Activated CD8-positive, alpha-beta memory T cell treated with anti-CD3 and anti-CD28 coated beads, Interleukin-2, amount 50 U/mL, for 4 hours (primary cell): ENCODE results near the gene PDZD8.
"Not testable (repeated sequence)": the region's sequence is repeated elsewhere in the genome, so short reads cannot be mapped to it uniquely, and the experiment has no call there.

Experiments
- DNase-seq: peaks from one replicate; pipeline ENCODE4 v3.0.0-alpha.2; 2020

The PDZD8 gene

DNA sequence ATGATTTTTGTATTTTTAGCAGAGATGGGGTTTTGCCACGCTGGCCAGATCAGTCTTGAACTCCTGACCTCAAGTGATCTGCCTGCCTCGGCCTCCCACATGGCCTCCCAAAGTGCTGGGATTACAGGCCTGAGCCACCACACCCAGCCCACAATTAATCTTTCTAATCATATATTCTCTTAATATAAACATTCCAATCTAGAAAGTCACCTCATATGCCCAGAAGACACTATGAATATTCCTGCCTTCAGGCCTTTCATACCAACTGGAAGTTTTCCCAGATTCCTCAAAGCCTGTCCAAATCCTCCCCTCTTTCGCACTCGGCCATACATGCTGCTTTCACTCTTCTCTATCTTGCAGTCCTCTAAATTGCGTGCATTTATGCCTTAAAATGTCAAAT, 32.6 kb downstream of the PDZD8 start:
- DNase-seq = no peak

DNA sequence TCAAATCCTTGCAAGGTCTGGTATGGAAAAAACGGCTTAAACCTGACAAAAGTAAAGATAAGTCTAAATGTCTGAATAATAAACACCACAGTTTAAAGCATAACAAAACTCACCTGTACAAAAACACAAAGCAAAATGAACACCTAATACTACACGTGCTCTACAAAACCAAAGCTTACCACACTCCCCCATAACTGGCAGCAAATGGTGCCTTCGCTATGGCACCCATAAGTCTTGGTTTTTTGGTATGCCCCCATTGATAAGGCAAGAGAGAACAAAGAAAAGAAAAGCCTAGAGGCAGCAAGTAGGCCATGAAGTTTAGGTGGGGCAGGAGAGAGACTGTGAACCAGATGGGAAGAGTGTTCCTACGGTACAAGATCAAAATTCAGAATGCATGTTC, 34.2 kb downstream of the PDZD8 start:
- no peak for DNase-seq

DNA sequence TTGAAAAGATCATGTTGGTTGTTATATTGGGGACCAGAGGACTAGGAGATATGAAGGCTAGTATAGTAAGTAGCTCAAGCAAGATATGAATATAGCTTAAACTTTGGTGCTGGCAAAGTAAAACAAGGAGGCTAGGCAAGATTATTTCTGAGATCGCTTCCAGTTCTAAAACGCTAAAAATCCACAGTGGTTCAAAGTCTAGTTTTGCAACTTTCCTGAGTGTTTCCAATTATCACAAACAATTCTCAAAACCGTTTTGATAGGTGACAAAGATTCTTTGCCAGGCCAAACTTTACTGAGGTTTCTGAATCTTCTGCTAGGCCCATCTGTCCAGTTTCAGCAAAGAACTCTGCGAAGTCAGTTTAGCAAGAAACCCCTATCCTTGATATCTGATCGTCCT, 35.3 kb downstream of the PDZD8 start:
- DNase-seq = no peak

DNA sequence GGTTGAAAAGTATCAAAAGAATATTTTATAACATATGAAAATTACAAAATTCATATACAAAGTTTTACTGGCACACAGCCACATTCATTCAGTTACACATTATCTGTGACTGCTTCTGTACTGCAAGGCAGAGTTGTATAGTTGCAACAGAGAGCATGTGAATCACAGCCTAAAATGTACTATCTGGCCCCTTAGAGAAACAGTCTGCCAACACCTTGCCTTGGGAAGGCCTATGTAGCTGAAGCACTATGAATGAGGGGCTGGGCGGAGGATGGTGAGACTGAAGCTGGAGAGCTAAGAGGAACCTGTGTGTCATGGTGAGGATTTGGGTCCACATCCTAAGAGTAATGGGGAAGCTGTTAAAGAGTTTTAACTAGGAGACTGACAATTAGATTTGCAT, 35.7 kb downstream of the PDZD8 start:
- DNase-seq = no peak

DNA sequence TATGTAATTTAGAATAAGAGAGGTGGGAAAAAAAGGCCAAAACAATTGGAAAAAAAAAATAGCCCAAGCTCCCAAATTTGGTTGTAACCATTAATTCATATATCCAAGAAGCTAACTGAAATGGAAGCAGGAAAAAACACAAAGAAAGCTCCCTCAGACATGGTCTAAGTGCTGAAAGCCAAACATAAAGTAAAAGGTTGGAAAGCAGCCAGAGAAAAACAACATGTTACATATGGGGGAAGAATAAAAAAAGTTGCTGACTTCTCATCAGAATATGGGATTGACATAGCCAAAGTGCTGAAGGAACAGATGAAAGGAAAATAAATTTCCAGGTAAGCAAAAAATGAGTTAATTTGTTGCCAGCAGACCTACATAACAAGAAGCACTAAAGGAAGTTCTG, 40.3 kb downstream of the PDZD8 start:
- no peak for DNase-seq

DNA sequence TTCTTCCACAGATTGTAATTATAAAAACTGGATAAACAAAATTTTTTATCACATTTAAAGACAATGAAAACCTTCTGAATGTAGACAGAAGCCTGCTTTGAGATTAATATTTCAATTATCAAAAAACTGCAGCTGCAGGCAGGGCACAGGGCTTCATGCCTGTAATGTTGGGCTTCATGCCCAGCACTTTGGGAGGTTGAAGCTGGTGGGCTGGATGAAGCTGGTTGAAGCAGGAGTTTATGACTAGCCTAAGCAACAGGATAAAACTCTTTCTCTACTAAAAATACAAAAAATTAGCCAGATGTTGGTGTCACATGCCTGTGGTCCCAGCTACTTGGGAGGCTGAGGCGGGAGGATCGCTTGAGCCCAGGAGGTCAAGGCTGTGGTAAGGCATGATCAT, 41.2 kb downstream of the PDZD8 start:
- DNase-seq = no peak

DNA sequence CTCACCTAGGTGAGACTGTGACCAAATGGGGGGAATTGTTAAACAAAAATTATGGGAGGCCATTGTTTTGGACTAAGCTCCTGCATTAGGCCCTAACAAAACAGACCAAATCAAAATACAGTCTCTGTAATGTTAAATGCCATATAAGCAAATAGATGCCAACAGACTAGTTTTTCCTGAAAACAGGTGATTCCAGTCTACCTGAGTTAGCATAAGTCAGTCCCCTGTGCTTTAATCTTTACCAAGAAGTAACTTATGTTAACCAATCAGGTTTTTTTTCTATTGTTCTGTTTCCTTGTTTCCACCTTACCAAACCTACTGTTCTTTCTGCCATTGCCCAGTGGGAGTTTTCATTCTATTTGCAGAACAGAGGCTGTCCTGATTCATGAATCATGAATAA, 48.0 kb downstream of the PDZD8 start:
- DNase-seq = no peak

DNA sequence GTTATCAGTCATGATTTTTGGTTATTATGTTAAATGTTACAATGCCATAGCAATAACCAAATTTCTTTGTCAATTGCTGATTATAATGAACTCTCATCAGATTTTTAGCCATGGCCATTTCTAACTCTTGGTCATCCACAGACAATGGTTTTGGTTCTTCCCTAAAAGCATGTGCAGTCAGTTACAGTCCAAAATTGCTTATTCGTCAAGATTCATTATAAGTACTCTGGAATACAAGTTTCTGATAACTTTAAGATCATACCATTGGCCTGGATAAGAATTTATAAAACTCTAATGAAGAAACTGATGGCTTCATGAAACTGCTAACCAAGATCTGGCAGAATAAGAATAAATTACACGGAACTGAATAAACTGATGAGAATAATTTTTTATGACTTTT, 50.9 kb downstream of the PDZD8 start:
- DNase-seq = no peak

DNA sequence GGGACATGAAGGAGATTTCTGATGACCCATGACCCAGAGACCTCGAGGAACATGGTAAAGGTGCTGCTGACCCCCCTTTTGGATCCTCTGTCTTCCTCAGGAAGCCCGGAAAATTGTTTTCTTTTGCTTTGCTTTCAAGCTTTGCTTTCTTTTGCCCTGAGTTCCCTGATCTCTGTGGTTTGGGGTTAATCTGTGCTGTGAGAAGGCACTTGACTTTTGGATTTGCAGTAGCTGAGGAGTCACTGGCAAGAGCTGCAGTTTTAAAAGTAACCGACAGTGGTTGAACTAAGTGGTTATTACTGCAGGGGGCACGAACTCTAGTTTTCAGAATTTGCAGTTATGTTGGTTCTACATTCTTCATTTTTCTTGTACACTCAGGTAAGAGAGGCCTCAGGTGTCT, 53.0 kb downstream of the PDZD8 start:
- no peak for DNase-seq

DNA sequence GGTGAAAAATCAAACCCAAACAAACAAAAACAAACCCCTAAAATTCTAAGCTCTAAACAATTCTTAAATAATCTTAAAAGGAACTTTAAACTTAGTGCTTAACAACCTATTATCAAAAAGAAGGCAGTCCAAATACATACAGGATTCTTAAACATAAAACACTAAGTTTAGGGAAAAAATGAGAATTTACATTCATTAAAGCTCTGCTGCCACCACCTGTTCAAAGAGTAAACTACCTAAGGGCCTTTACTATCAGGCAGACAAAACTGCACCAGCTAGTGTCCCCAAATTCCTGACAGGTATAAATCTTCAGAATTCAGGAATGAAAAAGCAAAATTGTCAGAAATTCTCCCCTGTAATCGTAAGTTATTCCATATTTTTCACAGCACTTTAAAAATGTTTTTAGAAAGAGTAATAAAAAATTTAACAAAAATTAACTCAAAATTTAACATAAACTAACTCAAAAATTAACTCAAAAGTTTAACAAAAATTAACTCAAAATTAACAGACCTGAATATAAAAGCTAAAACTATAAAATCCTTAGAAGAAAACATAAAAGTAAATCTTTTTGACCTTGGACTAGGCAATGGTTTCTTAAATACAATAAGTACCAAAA, 55.1 kb downstream of the PDZD8 start:
- DNase-seq = no peak

DNA sequence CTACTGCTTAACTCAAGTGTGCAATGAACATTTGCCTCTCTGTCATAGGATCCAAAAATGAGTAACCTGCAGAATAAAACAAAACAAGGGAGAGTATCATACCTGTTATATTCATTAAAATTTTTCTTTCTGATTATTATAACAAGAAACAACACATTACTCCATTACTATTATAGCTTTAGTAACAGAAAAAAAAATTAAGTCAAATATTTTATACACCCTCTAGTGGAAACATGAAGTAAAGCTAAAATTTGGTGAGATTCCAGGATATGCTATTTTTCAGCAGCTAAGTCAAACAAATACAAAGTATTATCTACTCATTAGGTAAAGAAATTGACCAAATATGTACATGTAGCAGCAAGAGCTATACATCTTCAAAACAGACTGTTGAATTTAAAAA, 56.3 kb downstream of the PDZD8 start:
- no peak for DNase-seq

DNA sequence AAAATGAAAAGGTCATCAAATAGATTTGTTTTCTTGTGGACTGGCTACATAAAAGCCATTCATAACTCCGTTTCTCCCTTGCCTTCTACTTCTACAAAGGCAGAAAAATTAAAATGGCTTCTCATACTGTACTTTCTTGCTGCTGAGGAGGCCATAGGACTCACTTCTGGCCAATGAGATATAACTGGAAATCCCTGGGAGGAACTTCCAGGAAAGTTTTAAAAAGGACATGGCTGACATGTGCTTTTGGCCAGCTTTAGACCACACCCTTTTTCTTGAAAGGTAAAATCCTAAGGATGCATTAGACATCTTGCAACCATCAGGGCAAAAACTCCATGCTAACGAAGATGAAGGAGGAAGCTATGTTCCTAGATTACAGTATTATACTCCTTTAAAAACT, 58.5 kb downstream of the PDZD8 start:
- DNase-seq = no peak

DNA sequence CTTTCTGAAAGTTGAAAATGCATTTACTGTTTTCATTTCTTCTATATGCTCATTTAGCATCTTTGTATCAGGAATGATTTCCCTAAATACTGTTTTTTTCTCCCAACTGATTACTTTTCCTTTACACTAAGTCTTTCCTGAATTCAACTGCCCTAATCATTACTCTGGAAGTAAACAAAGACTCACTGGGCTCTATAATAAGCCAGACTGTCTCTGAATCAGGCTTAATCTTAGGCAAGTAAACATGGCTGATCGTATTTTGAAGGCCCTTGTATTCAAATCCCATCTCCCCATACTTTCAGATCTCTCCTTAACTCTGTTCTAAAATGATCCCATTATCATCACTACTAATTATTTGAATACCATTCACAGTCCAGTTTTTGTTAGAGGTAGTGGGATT, 61.6 kb downstream of the PDZD8 start:
- DNase-seq = no peak

DNA sequence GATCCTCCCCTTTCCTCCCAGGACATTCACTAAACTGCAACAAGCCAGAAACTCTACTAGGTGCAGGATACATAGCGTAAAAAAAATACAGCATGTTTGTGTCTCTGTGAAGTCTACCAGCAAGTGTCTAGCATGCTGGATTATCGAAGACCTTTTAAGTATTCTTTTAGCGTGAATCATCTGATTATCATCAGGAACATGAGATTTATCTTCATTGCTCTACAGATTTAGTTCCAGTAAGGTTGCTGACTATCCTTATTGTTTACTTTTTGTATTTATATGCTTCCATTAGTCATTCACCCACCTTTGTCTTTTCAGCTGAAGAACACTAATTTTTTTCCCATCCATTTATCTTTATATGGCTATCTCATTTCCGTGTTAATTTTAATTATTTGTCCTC, 62.8 kb downstream of the PDZD8 start:
- DNase-seq = no peak

DNA sequence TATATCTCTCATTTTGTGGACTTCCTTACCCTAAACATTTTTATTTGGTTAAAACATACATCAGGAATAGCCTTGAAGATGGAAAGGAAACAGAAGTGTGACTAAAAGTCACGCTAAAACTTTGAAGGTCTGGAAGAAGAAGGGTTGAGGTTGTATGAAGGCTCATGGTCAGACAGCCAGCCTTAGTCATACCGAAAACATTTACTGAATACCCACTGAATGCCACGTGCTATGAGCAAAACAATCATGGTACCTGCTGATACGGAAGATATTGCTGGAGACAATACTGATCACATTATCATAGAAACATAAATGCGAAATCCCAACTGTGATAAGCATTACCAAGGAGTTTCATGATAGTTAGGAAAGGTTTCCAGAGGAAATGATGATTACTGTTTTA, 64.0 kb downstream of the PDZD8 start:
- DNase-seq = no peak

DNA sequence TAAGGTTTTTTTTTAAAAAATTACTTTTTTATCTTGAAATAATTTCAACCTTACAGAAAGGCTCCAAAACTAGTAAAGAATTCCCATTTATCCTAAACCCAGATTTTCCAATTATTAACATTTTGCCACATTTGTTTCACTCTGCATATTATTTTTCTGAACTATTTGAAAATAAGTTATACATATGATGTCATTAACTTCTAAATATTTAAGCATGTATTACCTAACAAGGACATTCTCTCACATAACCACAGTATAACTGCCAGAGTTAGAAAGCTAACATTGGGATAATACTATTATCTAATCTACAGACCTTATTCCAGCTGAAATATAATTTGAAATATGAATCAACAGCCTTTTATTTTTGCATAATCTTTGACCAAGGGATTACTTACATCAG, 68.6 kb downstream of the PDZD8 start:
- no peak for DNase-seq

DNA sequence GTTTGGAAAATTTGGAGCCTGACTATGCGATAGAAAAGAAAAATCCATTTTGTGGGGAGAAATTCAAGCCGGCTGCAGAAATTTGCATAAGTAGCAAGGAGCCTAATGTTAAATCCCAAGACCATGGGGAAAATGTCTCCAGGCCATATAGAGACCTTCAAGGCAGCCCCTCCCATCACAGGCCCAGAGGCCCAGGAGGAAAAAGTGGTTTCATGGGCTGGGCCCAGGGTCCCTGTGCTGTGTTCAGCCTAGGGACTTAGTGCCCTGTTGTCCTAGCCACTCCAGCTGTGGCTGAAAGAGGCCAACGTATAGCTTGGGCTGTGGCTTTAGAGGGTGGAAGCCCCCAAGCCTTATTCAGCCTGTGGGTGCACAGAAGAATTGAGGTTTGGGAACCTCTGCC, 71.8 kb downstream of the PDZD8 start:
- not testable (repeated sequence) for DNase-seq

DNA sequence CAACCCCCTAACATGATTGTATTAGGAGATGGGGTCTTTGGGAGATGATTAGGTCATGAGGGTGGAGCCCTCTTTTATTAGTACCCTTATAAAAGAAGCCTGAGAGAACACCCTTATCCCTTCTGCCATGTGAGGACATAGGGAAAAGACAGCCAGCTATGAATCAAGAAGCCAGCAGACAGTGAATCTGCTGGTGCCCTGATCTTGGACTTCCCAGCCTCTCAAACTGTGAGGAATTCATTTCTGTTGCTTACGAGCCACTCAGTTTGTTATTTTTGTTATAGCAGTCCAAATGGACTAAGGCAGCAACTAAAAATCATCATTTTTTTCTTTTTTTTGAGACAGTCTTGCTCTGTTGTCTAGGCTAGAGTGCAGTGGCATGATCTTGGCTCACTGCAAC, 74.6 kb downstream of the PDZD8 start:
- DNase-seq = no peak

DNA sequence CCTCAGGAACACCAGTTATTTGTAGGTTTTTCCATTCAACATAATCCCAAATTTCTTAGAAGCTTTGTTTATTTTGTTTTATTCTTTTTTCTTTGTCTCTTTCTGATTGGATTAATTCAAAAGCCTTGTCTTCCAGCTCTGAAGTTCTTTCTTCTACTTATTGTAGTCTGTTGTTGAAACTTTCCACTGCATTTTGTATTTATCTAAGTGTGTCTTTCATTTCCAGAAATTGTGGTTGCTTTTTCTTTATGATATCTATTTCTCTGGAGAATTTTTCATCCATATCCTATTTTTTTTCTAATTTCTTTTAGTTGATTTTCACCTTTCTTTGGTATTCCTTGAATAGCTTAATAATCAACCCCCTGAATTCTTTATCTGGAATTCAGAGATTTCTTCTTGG, 75.8 kb downstream of the PDZD8 start:
- DNase-seq = no peak

DNA sequence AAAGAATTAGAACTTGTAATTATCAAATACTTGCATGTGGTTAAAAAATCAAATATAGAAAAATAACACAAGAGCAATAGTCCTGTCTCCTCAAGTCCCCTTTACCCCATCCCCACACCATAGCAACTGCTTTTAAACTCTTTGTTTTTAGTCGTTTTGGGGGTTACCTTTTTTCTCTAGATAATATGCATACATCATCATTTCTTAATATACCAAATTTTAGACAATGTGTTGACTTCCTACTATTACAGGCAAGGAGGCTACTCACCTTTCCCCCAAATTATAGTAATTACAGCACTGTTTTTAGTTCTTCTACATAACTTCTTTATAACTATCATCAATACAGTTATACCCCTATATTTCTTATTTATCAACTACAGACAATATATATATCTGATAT, 77.0 kb downstream of the PDZD8 start:
- DNase-seq = no peak

DNA sequence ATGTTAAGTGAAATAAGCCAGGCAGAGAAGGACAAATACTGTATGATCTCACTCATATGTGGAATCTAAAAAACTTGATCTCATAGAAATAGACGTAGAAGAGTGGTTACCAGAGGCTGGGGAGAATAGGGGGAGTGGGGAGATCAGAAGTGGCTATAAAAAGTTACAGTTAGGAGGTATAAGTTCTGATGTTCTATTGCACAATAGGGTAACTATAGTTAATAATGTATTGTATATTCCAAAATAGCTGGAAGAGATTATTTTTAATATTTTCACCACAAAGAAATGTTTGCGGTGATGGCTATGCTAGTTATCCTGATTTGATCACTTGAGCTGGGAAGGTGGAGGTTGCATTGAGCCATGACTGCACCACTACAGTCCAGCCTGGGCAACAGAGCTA, 80.5 kb downstream of the PDZD8 start:
- DNase-seq = no peak

DNA sequence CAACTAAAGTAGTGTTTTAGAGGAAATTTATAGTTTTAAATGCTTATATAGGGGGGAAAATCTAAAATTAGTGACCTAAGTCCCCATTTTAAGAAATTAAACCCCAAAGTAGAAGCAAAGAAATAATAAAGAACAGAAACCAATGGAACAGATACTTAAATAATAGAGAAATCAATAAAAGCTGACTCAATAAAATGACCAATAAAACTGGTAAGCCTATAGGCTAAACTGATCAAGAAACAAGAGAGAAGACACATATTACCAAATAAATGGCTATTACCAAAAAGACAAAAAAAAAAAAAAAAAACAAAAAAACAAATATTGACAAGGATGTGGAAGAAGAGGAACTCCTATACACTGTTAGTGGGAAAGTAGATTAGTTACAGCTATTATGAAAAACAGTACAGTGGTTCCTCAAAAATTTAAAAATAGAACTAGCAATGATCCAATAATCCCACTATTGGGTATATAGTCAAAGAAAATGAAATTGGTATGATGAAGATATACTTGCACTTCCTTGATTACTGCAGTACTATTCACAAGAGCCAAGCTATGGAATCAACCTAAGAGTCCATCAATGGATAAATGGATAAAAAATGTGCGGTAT, 81.1 kb downstream of the PDZD8 start:
- DNase-seq = no peak

DNA sequence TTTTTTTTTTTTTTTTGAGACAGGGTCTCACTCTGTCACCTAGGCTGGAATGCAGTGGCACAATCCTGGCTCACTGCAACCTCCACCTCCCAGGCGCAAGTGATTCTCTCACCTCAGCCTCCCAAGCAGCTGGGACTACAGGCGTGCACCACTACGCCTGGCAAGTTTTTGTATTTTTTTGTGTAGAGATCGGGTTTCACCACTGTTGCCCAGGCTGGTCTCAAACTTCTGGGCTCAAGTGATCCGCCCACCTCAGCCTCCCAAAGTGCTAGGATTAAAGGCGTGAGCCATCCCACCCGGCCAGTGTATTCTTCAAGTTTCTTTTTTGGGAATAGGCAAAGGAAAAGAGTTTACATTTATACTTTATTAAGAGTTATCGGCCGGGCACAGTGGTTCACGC, 84.4 kb downstream of the PDZD8 start:
- DNase-seq = not testable (repeated sequence)

DNA sequence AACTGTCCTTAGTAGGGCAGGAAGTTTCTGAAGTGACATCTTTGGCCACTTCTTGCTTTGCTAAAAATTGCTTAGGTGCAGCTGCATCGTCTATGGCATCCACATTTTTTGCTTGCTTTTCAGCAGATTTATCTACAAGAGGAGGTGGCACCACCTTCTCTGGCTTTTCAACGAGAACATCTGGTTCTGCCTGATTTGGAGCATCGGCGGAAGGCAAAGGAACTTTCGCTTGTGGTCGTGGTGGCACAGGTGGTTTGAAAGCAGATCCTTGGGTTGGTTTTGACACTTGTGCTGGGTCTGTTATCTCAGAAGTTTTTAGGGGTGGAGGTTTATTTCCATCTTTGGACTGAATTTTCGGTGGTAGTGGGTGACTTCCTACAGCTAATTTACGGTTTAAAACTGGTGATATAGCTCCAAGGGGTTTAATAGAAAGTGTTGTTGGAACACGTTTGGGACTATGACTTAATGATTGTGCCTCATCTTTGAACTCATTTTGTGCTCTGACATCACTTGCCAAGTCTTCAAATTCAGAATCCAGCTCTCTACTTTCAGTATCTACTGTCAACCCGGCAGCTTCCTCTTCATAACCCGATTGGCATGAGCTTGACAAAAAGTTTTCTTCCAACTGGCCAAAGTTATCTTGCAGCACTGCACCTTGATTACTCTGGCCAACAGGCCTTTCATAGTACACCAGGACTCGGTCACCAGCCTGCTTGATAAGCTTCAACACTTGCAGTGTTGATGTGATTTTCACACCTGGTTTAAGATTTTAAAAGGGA, 90.3 kb downstream of the PDZD8 start:
- no peak for DNase-seq

DNA sequence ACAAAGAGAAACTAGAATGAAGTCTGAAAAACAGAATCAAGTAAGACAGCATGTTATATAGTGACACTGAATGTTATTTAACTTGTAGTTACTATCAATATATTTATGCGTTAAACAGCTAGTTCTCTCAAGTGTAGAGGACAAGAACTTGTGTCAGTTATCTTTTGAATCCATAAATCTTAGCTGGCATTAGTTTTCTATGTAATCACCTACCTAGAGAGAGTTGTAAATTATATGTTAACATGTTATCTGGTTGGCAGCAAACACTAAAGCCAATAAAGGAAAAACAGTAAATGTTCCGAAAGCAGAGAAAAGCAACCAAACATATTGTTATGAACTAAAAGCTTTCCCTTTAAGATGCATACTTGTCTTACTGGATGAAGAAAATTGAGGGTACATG, 97.6 kb downstream of the PDZD8 start:
- no peak for DNase-seq
